GM21786 (cell line): ENCODE results near the gene SCFD2.
"Not testable (repeated sequence)": the region's sequence is repeated elsewhere in the genome, so short reads cannot be mapped to it uniquely, and the experiment has no call there.

Source experiments
- ATAC-seq: cut with Tn5 transposase; IDR thresholded peaks from one replicate; pipeline ENCODE4 v1.9.1; 2021; ENCODE audit not compliant: unreplicated experiment

SCFD2 gene

GRCh38 chr4:53346920-53347852, 18.7 kb downstream of the SCFD2 start:
- no peak for ATAC-seq

DNA sequence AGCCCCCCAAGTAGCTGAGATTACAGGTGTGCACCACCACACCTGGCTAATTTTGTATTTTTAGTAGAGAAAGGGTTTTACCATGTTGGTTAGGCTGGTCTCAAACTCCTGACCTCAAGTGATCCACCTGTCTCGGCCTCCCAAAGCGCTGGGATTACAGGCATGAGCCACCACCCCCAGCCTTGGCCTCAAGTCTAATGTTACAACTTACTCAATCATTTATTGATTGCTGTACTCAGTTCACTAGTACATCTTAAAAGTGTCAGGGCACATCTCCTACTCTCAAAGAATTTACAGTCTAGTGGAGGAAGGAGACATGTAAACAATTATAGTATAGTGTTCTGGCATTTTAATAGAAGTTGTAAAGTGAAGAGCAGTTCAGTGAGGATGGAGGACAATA, 19.5 kb downstream of the SCFD2 start:
- ATAC-seq, result not testable (repeated sequence)

DNA sequence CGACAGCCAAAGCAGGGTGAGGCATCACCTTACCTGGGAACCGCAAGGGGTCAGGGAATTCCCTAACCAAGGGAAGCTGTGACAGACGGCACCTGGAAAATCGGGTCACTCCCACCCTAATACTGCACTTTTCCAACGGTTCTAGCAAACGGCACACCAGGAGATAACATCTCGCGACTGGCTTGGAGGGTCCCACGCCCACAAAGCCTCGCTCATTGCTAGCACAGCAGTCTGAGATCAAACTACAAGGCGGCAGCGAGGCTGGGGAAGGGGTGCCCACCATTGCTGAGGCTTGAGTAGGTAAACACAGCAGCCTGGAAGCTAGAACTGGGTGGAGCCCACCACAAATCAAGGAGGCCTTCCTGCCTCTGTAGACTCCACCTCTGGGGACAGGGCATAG, 25.7 kb downstream of the SCFD2 start:
- ATAC-seq, result not testable (repeated sequence)

GRCh38 chr4:53334916-53335315, 30.9 kb downstream of the SCFD2 start:
- ATAC-seq, result not testable (repeated sequence)

- ATAC-seq, result no peak
These were observed 39.3 kb downstream of the SCFD2 start for GRCh38 chr4:53326535-53326934.

DNA sequence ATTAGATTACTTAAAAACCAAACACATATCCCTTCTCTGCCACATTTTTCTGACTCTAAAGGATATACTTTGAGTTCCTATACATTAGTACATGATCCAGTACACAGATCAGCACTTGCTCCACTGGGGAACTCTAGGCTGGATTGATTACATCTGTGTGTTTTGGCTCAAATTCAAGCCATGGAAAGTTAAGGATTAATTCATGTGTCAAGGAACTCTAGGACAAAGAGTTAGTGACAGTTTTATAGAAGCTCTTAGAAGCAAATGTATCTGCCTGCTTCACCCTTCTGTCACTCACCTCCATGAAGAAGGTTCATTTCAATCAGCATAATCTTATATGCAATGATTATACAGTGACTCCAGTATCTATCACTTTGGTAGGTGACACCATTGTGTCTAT, 43.2 kb downstream of the SCFD2 start:
- ATAC-seq, result no peak

GRCh38 chr4:53321984-53322289, 43.9 kb downstream of the SCFD2 start:
- no peak for ATAC-seq

GRCh38 chr4:53321151-53321983, 44.5 kb downstream of the SCFD2 start:
- no peak for ATAC-seq

DNA sequence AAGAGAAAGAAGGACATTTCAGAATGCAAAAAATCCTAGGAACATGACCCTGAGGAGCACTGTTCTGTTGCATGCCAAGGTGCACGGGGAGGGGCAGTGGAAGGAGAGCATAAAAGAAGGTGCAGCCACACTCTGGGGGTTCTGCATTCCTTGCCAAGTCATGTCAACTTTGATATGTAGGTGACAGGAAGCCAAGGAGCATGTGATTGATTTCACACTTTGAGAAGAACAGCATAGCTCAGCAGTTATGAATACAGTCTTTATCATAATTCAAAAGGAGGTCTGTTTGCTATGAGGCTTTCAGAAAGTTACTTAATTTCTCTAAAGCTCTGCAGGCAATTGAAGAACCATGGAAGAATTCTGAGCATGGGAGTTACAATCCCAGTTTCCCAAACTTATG, 50.6 kb downstream of the SCFD2 start:
- no peak for ATAC-seq

DNA sequence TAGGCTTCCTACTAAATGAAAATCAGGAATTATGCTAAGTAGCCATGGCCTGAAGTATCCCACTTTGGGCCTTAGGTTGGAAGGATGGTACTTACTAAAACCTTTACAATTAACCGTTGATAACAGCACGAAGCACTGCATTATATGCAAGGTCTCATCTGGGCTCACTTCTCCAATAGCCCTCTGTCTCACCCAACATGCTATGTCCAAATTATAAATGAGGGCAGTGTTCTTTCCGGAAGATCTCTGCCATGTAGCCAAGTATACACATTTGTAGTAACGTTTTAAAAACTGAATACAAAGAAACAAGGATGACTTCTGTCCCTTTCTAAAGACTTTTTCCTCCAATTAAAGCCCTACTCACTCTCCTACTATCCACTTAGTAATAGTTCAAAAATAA, 51.6 kb downstream of the SCFD2 start:
- no peak for ATAC-seq

GRCh38 chr4:53313510-53313909, 52.4 kb downstream of the SCFD2 start:
- no peak for ATAC-seq

GRCh38 chr4:53309321-53310040, 56.4 kb downstream of the SCFD2 start:
- no peak for ATAC-seq

GRCh38 chr4:53307819-53308780, 57.8 kb downstream of the SCFD2 start:
- no peak for ATAC-seq

DNA sequence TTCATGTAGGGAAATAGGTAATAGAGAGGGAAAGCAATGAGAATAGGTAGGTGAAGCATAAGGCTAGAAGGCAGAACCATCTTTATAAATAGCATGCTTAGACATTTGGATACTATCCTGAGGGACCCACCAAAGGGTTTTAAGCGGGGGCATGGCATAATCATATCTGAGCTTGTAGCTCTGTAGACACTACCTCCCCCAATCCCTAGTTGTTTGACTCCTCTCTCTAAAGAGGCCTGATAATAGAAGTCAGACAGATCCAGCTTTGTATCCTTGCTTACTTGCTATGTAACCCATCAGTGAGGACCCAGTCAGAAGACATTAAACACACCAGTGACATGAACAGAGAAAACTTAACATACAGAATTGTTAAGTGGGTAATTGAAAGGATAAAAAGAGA, 58.7 kb downstream of the SCFD2 start:
- ATAC-seq, result no peak

DNA sequence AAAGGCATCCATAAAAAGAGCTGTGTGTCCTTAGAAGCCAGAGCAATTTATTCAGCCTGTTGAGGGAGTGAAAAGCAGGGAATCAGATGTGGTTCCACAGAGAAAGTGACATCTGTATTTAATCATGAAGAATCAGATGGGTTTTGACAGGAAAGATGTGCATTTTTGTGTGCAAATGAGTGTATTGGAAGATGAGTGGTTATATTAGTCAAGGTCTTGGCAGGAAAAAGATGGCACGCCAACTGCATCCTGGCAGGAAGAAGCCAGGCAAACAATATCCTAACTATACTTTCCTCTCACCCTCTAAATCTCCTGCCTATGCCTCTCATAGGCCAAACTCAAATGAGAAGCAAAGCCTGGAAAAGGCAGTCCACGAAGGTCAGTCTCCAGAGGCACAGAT, 59.1 kb downstream of the SCFD2 start:
- no peak for ATAC-seq

GRCh38 chr4:53292209-53292608, 73.7 kb downstream of the SCFD2 start:
- ATAC-seq, result not testable (repeated sequence)

DNA sequence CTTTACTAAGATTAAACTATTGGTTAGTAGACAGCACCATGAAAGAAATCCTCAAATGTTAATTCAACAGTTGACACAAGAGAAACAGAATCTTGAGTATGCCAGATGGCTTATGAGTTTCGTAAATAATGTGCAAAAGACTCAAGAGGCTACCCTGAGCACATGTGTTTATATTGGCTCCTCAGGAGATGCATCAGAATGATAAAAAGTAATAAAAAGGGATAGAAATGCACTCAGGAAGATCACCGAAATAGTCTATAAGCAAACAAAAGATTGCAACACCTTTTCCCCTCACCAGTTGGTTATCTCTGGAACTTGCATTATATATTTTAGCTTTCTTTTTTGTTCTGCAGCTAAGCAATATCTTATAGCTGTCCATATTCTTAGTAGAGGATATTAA, 84.4 kb downstream of the SCFD2 start:
- no peak for ATAC-seq

DNA sequence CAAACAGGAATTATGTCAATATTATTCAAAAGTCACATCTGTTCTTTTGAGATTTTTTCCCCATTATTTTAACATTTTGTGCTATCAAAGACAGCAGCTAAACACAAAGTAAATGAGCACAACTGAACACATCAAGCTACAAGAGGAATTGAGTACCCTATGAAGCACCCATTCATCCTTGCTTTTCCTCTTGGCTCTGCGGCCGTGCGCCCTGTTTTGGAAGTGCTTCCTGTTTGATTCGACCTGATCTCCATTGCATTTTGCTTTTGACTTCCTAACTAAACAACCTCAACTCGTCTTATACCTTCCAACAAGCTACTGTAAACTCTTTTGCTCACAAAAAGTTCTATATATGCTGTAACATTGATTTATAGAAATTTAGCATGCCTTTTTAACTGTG, 85.0 kb downstream of the SCFD2 start:
- ATAC-seq, result no peak

- no peak for ATAC-seq
These were observed 91.1 kb downstream of the SCFD2 start for GRCh38 chr4:53274609-53275268.

DNA sequence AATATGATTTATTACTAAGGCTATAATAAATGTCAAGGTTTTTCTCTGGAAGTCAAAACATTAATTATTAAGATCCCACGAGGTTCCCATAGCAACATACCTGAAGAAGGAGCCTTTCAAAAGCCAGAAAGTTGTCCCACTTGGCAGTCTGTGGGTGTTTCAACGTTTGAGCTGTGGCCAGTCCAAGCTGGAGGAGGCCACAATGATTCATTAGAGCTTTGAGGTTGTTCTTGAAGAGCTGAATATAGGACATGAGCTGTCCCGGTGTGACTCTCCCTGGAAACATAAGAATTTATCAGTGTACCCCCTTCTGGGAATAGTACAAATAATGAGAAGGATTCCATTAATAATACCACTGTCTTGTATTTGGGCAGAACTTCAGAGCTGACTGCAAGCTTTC, 92.1 kb downstream of the SCFD2 start:
- ATAC-seq, result no peak
